ENCODE data around the gene VPREB1.

- TF ChIP-seq CTCF (IDR thresholded peaks at IDR 0.05): no peak
- no peak for TF ChIP-seq POLR2A (IDR thresholded peaks at IDR 0.05)
Observed at GRCh38 chr22:22197993-22198402, 46.6 kb upstream of the VPREB1 start.
